K562 treated with DMSO at 1 percent for 48 hours (cell line): Measurements from ENCODE around the gene P2RX7. TPM values are rescaled to one million over a fixed set of nuclear protein-coding genes. Genes with fewer than 3 reads are reported as not detected.

ENCODE experiments used
- total RNA-seq: library from RNA; unstranded; fragments of 300-600 nt; gene quantifications from 2 replicates; pipeline ENCODE4 v1.2.3, GENCODE V29; 2022; ENCODE audit warnings: low replicate concordance; ENCODE audit errors: extremely low read depth

Gene P2RX7
- total RNA-seq, result not detected in 2 replicates

GRCh38 chr12:121132601-121133481, at the start of gene P2RX7:
Gene P2RX7 (plus strand): TSS chr12:121132876. CDS start chr12:121132971, 95 bp downstream.

GRCh38 chr12:121209624-121210572, 77.2 kb downstream of the P2RX7 start, which contains the start of gene P2RX4:
Gene P2RX4 (plus strand): TSS chr12:121210129. CDS start chr12:121210165, 36 bp downstream.

Other genes starting within 250 kb of the P2RX7 start
- not detected in 2 replicates for gene SPPL3, start 228.5 kb upstream of the P2RX7 start, total RNA-seq
- not detected in 2 replicates for gene HNF1A, start 154.3 kb upstream of the P2RX7 start, total RNA-seq
- gene C12orf43, start 116.4 kb upstream of the P2RX7 start, total RNA-seq, result not detected in 2 replicates
- gene OASL, start 93.6 kb upstream of the P2RX7 start, total RNA-seq, result not detected in 2 replicates
- not detected in 2 replicates for gene P2RX4, start 77.3 kb downstream of the P2RX7 start, total RNA-seq
- not detected in 2 replicates for gene CAMKK2, start 163.8 kb downstream of the P2RX7 start, total RNA-seq
- gene ANAPC5, start 219.5 kb downstream of the P2RX7 start, total RNA-seq, result 311 TPM in 1 of 2 replicates, not detected in the other